ENCODE measurements around the gene ENO4.

ENO4 gene

GRCh38 chr10:116829711-116830110, 19.6 kb upstream of the ENO4 start:
- DNase-seq (ENCODE audit: low read depth in 2 of 2), result no peak

- DNase-seq (ENCODE audit: low read depth in 2 of 2), result no peak
Observed at GRCh38 chr10:116831086-116831485, 18.2 kb upstream of the ENO4 start.

- DNase-seq (ENCODE audit: low read depth in 2 of 2), result no peak
Observed at GRCh38 chr10:116831790-116832189, 17.5 kb upstream of the ENO4 start.

- DNase-seq (ENCODE audit: low read depth in 2 of 2), result no peak
Observed at GRCh38 chr10:116833986-116834985, 15.0 kb upstream of the ENO4 start.

GRCh38 chr10:116835658-116836057, 13.6 kb upstream of the ENO4 start:
- DNase-seq (ENCODE audit: low read depth in 2 of 2), result no peak

GRCh38 chr10:116836083-116836482, 13.2 kb upstream of the ENO4 start:
- DNase-seq (ENCODE audit: low read depth in 2 of 2), result no peak

- DNase-seq (ENCODE audit: low read depth in 2 of 2), result no peak
Observed at GRCh38 chr10:116836902-116837523, 12.3 kb upstream of the ENO4 start.

- DNase-seq (ENCODE audit: low read depth in 2 of 2), result no peak
Observed at GRCh38 chr10:116838143-116838725, 11.1 kb upstream of the ENO4 start.

GRCh38 chr10:116840389-116841075, 8.8 kb upstream of the ENO4 start:
- no peak for DNase-seq (ENCODE audit: low read depth in 2 of 2)

- DNase-seq (ENCODE audit: low read depth in 2 of 2), result no peak
Observed at GRCh38 chr10:116845823-116846222, 3.5 kb upstream of the ENO4 start.

- no peak for DNase-seq (ENCODE audit: low read depth in 2 of 2)
Observed at GRCh38 chr10:116848032-116848943, 1.0 kb upstream of the ENO4 start.

- no peak for DNase-seq (ENCODE audit: low read depth in 2 of 2)
Observed at GRCh38 chr10:116848944-116849247, 403 bp upstream of the ENO4 start.

GRCh38 chr10:116850058-116850611, 836 bp downstream of the ENO4 start:
- no peak for DNase-seq (ENCODE audit: low read depth in 2 of 2)

- no peak for DNase-seq (ENCODE audit: low read depth in 2 of 2)
Observed at GRCh38 chr10:116852246-116852645, 2.9 kb downstream of the ENO4 start.

- DNase-seq (ENCODE audit: low read depth in 2 of 2), result no peak
Observed at GRCh38 chr10:116853287-116853686, 4.0 kb downstream of the ENO4 start.

- DNase-seq (ENCODE audit: low read depth in 2 of 2), result no peak
Observed at GRCh38 chr10:116853701-116854100, 4.4 kb downstream of the ENO4 start.

GRCh38 chr10:116857156-116857555, 7.9 kb downstream of the ENO4 start:
- no peak for DNase-seq (ENCODE audit: low read depth in 2 of 2)

- no peak for DNase-seq (ENCODE audit: low read depth in 2 of 2)
Observed at GRCh38 chr10:116861796-116862195, 12.5 kb downstream of the ENO4 start.

- DNase-seq (ENCODE audit: low read depth in 2 of 2), result no peak
Observed at GRCh38 chr10:116864436-116864835, 15.1 kb downstream of the ENO4 start.

GRCh38 chr10:116866066-116866465, 16.8 kb downstream of the ENO4 start:
- no peak for DNase-seq (ENCODE audit: low read depth in 2 of 2)

Measured in stimulated activated CD4-positive, alpha-beta T cell treated with anti-CD3 and anti-CD28 coated beads, Interleukin-12 subunit alpha, Interleukin-12 subunit beta, amount 100 ng/mL, for 24 hours (primary cell).